ENCODE measurements around the gene PPP2R5A.
"Not testable (repeated sequence)": the region's sequence is repeated elsewhere in the genome, so short reads cannot be mapped to it uniquely, and the experiment has no call there.

The PPP2R5A gene

GRCh38 chr1:212297338-212297737 lies 12.1 kb downstream of the PPP2R5A start:
- no peak for DNase-seq (ENCODE audit: low read depth in 2 of 2)

DNA sequence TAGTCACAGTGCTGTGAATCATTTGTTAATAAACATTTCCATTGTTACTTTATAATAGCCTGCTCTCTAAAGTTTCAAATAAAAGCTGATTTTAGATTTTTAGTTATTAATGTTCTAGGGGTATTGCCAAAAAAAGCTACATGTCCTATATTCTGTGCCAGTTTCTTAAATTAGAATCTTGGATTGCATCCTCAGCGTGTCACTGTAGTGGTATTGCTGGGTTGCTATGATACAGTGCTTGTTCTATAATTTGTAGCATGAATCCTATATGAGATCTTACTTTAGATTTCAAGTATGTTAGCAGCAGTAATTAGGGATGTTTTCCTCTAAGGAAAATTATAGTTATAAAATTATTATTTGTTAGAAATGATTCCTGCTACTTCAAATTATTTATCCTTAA lies 16.4 kb downstream of the PPP2R5A start:
- no peak for DNase-seq (ENCODE audit: low read depth in 2 of 2)

DNA sequence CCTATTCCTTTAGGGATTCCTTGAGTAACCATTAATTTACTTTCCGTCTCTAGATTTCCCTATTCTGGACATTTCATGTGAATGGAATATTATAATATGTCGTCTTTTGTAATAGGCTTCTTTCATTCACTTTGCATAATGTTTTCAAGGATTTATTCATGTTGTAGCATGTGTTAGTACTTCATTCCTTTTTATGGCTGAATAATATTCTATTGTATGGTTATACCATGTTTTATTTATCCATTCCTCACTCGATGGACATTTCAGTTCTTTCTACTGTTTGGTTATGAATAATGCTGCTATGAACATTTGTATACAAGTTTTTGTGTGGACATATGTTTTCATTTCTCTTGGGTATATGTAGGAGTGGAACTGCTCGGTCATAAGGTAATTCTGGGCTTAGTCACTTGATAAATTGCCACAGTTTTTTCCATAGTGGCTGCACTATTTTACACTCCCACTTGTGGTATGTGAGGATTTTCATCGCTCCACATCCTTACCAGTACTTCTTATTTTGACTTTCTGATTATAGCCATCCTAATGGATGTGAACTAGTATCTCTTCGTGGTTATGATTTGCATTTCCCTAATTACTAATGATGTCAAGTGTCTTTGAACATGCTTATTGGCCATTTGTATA lies 17.7 kb downstream of the PPP2R5A start:
- no peak for DNase-seq (ENCODE audit: low read depth in 2 of 2)

- DNase-seq (ENCODE audit: low read depth in 2 of 2) = no peak
Observed at GRCh38 chr1:212305342-212305741, 20.1 kb downstream of the PPP2R5A start.

GRCh38 chr1:212305984-212306452 lies 20.8 kb downstream of the PPP2R5A start:
- not testable (repeated sequence) for DNase-seq (ENCODE audit: low read depth in 2 of 2)

- no peak for DNase-seq (ENCODE audit: low read depth in 2 of 2)
Observed at GRCh38 chr1:212309967-212310366, 24.8 kb downstream of the PPP2R5A start.

GRCh38 chr1:212310383-212310782 lies 25.2 kb downstream of the PPP2R5A start:
- no peak for DNase-seq (ENCODE audit: low read depth in 2 of 2)

DNA sequence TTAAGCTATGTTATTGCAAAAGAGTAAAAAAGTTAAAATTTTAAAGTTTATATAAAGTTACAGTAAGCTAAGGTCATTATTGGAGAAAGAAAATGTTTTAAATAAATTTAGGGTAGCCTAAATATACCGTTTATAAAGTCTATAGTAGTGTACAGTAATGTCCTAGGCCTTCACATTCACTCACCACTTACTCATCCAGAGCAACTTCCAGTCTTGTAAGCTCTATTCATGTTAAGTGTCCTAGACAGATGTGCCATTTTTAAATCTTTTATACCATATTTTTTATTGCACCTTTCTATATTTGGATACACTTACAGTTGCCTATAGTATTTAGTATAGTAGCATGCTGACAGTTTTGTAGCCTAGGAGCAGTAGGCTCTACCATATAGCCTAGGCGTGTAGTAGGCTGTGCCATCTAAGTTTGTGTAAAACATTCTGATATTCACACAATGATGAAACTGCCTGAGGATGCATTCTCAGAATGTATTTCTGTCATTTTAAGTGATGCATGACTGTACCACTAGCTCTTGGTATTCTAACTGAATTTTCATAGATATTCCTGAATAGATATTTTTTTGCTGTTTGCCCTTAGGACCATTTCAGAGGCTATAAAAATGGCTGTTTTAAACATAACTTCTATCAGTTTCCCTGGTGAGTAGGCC lies 26.8 kb downstream of the PPP2R5A start:
- DNase-seq (ENCODE audit: low read depth in 2 of 2) = no peak

GRCh38 chr1:212313616-212314015 lies 28.4 kb downstream of the PPP2R5A start:
- no peak for DNase-seq (ENCODE audit: low read depth in 2 of 2)

GRCh38 chr1:212315184-212315583 lies 30.0 kb downstream of the PPP2R5A start:
- no peak for DNase-seq (ENCODE audit: low read depth in 2 of 2)

DNA sequence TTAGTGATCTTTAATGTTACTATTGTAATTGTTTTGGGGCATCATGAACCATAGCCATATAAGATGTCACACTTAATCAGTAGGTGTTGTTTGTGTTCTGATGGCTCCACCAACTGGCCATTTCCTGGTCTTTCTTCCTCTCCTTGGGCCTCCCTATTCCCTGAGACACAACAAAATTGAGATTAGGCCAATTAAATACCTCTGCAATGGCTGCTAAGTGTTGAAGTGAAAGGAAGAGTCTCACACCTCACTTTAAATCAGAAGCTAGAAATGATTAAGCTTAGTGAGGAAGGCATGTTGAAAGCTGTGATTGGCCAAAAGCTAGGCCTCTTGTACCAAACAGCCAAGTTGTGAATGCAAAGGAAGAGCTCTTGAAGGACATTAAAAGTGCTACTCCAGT lies 30.7 kb downstream of the PPP2R5A start:
- no peak for DNase-seq (ENCODE audit: low read depth in 2 of 2)

- no peak for DNase-seq (ENCODE audit: low read depth in 2 of 2)
Observed at GRCh38 chr1:212317916-212318315, 32.7 kb downstream of the PPP2R5A start.

GRCh38 chr1:212321031-212321430 lies 35.8 kb downstream of the PPP2R5A start:
- not testable (repeated sequence) for DNase-seq (ENCODE audit: low read depth in 2 of 2)

DNA sequence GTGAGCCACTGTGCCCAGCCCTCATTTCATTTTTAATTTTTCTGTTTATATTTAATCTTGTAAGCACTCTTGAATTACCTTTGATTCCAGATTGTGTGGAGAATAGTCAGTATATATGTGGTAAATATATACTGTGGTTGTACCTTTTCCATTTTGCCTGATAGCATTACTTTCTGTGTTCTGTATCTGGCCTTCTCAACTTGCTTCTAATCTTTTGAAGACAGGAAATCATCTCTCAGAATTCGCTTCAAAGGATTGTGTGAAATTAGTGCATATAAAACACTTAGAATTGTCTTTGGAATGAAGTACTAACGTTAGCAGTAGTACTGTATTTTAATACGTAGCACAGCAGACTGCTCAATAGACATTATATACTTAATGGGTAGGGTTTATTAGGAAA lies 37.9 kb downstream of the PPP2R5A start:
- DNase-seq (ENCODE audit: low read depth in 2 of 2) = no peak

GRCh38 chr1:212326541-212326940 lies 41.3 kb downstream of the PPP2R5A start:
- no peak for DNase-seq (ENCODE audit: low read depth in 2 of 2)

DNA sequence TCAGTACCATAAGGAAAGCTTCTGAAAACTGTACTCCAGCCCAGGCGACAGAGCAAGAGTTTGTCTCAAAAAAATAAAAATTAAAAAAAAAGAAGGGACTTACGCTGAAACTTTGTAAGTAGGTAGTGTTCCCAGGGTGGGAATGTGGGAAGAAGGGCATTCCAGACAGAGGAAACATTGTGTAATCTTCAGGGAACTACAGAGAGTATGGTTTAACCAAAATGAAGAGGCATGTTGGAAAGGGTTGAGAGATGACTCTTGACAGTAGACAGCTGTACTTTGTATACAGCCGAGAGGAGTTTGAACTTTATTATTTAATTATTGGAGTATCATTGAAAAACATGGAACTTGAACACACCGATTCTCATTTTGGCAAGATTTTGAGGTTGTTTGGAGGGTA lies 43.0 kb downstream of the PPP2R5A start:
- DNase-seq (ENCODE audit: low read depth in 2 of 2) = no peak

- DNase-seq (ENCODE audit: low read depth in 2 of 2) = no peak
Observed at GRCh38 chr1:212329105-212329504, 43.9 kb downstream of the PPP2R5A start.

DNA sequence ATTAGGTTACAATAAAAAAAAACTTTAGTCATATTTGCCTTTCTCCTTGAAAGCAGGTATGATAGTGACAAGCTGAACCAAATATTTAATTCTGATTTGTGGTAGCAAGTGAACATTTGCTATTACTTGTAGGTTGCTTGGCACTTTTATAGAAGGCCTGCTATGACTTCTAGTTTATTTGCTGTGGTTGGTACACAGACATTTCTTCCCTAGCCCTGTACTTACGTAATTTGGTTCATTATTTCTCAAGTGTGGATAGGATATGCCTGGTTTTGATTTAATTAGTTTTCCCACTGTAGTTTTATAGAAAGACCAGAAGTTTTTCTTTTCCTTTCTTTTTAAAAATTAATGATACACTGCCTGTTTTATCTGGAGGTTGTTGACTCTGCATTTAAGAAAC lies 55.9 kb downstream of the PPP2R5A start:
- DNase-seq (ENCODE audit: low read depth in 2 of 2) = no peak

- DNase-seq (ENCODE audit: low read depth in 2 of 2) = no peak
Observed at GRCh38 chr1:212344905-212345304, 59.7 kb downstream of the PPP2R5A start.

DNA sequence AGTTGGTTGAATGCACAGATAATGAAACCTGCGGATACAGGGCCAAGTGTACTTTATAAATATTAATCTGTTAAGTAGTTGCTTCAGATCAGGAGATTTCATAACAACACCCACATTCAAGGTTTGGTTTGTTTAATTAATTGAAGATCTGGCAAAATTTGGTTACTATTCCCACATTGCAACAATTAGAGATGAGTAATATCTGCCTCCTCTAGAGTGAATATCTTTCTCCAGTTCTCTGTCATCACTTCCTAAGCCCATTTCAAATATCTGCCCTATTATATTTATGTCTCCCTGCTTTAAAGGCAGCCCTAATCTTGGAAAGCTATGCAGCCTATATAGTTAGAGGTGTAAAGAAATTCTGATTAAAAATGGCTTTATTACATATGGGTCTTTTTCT lies 61.4 kb downstream of the PPP2R5A start:
- DNase-seq (ENCODE audit: low read depth in 2 of 2) = no peak

- DNase-seq (ENCODE audit: low read depth in 2 of 2) = no peak
Observed at GRCh38 chr1:212351588-212352362, 66.6 kb downstream of the PPP2R5A start.

DNA sequence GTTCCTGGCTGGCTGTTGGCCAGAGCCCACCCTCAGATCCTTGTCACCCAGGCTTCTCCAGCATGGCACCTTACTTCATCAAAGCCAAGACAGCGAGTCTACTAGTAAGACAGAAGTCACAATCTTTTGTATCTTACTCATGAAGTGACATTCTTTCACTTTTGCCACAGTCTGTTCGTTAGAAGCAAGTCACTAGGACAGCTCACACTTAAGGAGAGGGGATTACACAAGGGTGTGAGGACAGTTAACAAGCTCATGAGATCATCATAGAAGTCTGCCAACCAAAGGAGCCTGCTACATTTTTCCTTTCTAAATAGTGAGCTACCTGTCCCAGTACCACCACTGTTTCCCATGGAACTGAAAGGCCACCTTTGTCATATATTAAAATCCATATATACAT lies 68.0 kb downstream of the PPP2R5A start:
- DNase-seq (ENCODE audit: low read depth in 2 of 2) = no peak

DNA sequence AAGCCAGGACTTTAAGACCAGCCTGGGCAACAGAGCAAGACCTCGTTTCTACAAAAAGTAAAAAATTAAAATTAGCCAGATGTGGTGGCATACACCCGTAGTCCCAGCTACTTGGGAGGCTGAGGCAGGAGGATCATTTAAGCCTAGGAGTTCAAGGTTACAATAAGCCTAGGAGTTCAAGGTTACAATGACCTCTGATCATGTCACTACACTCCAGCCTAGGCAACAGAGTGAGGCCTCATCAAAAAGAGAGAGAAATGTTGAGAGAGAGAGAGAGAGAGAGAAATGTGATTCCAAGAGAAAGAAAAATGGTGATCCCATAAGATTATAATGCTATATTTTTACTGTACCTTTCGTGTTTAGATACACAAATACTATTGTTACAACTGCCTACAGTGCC lies 69.3 kb downstream of the PPP2R5A start:
- no peak for DNase-seq (ENCODE audit: low read depth in 2 of 2)
